HG02938 (cell line): ENCODE results near the gene MED1.
A peak's percentile ranks its signal among the peaks of the same experiment; 100 is the strongest.
"Not testable (repeated sequence)": the region's sequence is repeated elsewhere in the genome, so short reads cannot be mapped to it uniquely, and the experiment has no call there.

ENCODE experiments used
- ATAC-seq: cut with Tn5 transposase; IDR thresholded peaks from one replicate; pipeline ENCODE4 v1.9.1; 2021; ENCODE audit warnings: mild to moderate bottlenecking, moderate library complexity; ENCODE audit not compliant: unreplicated experiment

Gene MED1

GRCh38 chr17:39450847-39451581, at the start of gene MED1:
TSS of gene MED1 (minus strand) at chr17:39451263. CDS start at chr17:39451062, 201 bp downstream.
- peak; percentile 89 for ATAC-seq

GRCh38 chr17:39496921-39497320, 45.9 kb upstream of the MED1 start:
- not testable (repeated sequence) for ATAC-seq

DNA sequence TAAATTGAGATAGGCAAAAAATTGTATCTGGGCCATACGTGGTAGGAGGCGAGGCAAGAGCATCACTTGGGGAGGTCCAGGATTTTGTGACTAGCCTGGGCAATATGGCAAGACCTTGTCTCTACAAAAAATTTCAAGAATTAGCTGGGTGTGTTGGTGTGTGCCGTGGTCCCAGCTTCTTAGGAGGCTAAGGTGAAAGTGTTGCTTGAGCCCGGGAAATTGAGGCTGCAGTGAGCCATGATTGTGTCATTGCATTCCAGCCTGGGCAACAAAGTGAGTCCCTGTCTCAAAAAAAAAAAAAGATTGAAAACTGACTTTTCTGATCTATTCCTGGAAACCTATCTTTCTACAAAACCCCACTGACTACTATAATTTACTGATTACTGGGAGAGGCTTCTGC, 36.9 kb upstream of the MED1 start:
- no peak for ATAC-seq

DNA sequence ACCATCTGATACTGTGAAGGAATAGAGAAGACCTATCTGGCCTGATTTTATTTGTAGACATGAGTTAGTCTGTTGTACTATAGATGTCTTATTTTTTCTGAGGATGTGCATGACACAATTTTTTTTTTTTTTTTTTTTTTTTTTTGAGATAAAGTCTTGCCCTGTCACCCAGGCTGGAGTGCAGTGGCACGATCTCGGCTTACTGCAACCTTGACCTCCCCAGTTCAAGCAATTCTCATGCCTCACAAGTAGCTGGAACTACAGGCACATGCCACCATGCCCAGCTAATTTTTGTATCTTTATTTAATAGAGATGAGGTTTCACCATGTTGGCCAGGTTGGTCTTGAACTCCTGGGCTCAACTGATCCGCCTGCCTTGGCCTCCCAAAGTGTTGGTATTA, 36.4 kb upstream of the MED1 start:
- not testable (repeated sequence) for ATAC-seq

DNA sequence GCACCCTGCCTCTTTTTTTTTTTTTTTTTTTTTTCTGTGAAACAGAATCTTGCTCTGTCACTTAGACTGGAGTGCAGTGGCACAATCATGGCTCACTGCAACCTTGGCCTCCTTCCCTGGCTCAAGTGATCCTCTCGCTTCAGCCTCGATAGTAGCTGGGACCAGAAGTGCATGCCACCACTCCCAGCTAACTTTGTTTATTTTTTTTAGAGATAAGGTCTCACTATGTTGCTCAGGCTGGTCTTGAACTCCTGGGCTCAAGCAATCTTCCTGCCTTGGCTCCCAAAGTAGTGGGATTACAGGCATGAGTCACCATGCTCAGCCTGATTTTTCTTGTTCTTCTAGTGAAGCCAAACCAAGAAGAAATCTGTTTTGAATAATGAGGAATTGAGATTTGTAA, 35.2 kb upstream of the MED1 start:
- ATAC-seq = no peak

DNA sequence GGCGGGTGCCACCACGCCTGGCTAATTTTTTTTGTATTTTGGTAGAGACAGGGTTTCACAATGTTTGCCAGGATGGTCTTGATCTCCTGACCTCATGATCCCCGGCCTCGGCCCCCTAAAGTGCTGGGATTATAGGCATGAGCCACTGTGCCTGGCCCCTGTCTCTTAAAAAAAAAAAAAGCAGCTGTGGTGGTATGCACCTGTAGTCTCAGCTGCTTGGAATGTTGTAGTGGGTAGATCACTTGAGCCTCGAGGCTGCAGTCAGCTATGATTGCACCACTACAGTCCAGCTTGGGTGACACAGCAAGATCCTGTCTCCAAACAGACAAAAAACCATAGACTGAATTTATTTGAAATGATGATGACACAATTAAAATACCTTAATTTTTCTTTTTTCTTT, 34.5 kb upstream of the MED1 start:
- ATAC-seq = no peak

- no peak for ATAC-seq
These were observed 33.1 kb upstream of the MED1 start for GRCh38 chr17:39484178-39484577.

DNA sequence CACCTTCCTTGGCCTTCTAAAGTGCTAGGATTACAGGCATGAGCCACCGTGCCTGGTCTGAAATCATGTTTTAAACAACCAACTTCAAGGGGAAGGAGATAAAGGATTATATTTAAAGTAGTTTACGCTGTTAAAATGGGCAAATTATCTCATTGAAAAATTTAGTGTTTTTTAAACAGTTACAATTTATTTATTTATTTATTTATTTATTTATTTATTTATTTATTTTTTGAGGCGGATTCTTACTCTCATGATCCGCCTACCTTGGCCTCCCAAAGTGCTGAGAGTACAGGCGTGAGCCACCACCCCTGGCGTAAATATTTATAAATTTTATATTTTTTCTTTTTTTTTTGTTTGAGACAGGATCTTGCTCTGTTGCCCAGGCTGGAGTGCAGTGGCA, 32.4 kb upstream of the MED1 start:
- no peak for ATAC-seq

GRCh38 chr17:39479631-39480030, 28.6 kb upstream of the MED1 start:
- ATAC-seq = not testable (repeated sequence)

- no peak for ATAC-seq
These were observed 22.2 kb upstream of the MED1 start for GRCh38 chr17:39473310-39473709.

- ATAC-seq = not testable (repeated sequence)
These were observed 17.5 kb upstream of the MED1 start for GRCh38 chr17:39468610-39469009.

DNA sequence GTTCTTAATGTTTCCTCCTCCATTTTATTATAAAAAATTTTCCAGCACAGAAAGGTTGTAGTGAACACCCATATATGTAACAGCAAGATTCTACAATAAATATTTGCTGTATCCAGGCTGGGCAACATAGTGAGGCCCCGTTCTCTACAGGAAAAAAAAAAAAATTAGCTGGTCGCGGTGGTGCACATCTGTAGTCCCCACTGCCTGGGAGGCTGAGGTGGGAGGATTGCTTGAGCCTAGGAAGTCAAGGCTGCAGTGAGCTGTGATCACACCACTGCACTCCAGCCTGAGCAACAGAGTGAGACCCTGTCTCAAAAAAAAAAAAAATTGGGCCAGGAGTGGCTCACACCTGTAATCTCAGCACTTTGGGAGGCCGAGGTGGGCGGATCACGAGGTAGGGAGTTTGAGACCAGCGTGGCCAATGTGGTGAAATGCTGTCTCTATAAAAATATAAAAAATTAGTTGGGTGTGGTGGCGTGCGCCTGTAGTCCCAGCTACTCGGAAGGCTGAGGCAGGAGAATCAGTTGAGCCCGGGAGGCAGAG, 13.6 kb upstream of the MED1 start:
- not testable (repeated sequence) for ATAC-seq

GRCh38 chr17:39462631-39463375, 11.7 kb upstream of the MED1 start:
- no peak for ATAC-seq

DNA sequence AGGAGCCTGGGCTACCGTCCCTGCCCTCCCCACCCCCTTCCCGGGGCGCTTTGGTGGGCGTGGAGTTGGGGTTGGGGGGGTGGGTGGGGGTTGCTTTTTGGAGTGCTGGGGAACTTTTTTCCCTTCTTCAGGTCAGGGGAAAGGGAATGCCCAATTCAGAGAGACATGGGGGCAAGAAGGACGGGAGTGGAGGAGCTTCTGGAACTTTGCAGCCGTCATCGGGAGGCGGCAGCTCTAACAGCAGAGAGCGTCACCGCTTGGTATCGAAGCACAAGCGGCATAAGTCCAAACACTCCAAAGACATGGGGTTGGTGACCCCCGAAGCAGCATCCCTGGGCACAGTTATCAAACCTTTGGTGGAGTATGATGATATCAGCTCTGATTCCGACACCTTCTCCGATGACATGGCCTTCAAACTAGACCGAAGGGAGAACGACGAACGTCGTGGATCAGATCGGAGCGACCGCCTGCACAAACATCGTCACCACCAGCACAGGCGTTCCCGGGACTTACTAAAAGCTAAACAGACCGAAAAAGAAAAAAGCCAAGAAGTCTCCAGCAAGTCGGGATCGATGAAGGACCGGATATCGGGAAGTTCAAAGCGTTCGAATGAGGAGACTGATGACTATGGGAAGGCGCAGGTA, 11.0 kb upstream of the MED1 start:
- ATAC-seq = no peak

- peak; percentile 69 for ATAC-seq
These were observed 10.3 kb upstream of the MED1 start, which contains the start of gene CDK12 for GRCh38 chr17:39461113-39461925. TSS of gene CDK12 (plus strand) at chr17:39461486. CDS start at chr17:39462072, 586 bp downstream.

GRCh38 chr17:39455919-39456318, 4.9 kb upstream of the MED1 start:
- ATAC-seq = no peak

- ATAC-seq = no peak
These were observed 1.0 kb downstream of the MED1 start for GRCh38 chr17:39450051-39450450.

DNA sequence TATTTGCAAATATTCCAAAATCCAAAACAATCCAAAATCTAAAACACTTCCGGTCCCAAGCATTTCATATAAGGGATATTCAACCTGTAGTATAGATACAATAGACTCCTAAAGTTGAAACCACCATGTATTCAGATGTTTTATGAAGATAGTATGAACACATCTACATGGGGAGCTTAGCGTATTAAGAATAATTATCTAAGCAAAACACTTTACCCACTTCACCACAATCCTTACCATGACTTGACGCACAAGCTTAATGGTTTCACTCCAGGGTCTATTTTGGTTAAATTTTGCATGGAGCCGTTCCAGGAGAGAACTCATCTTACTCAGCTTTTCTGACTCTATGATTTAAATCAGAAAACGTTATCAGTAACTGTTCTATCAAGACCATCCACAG, 3.5 kb downstream of the MED1 start:
- ATAC-seq = no peak

- no peak for ATAC-seq
These were observed 7.7 kb downstream of the MED1 start for GRCh38 chr17:39443326-39443725.

DNA sequence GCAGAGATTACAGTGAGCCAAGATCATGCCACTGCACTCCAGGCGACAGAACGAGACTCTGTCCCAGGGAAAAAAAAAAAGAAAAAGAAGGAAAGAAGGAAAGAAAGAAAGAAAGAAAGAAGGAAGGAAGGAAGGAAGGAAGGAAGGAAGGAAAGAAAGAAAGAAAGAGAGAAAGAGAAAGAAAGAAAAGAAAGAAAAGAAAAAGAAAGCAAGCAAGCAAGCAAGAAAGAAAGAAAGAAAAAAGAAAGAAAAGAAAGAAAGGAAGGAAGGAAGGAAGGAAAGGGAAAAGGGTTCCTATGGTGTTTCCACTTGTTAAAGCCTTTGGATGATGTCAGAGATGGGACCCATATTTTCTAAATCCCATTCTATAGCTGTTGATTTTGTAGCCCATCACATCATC, 11.2 kb downstream of the MED1 start:
- not testable (repeated sequence) for ATAC-seq

DNA sequence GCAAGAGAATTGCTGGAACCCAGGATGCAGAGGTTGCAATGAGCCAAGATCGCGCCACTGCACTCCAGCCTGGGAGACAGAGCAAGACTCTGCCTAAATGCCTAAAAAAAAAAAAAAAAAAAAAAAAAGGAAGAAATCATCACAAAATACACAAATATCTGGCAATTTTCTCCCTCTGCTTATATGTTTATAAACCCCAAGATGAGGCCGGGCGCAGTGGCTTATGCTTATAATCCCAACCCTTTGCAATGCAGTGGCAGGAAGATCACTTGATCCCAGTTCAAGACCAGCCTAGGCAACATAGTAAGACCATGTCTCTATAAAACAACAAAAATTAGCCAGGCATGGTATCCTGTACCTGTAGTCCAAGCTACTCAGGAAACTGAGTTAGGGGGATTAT, 21.5 kb downstream of the MED1 start:
- no peak for ATAC-seq
